Measurements from ENCODE around the gene FOXP1. TPM values are rescaled to one million over a fixed set of nuclear protein-coding genes. Genes with fewer than 3 reads are reported as not detected.

FOXP1 gene
- polyA plus RNA-seq, 1 donor from 2014 or later = 5.6 TPM

DNA sequence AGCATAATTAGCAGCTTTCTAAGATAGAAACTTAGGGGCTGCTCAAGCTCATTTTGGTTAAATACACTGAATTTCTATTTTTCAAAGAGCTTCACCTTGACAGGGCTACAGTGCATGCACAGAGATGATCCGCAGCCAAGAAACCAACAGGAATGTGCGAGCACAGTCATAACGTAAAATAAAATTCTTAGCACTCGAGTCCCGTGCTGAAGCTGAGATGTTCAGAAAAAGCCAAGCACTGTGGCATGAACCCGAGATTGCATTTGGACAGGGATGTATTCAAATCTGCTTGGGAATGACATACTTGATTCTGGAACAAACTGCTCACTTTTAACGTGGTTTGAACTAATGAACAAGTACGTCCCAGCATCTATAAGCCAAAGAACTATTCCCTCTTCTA, 340.3 kb downstream of the FOXP1 start:
- TF ChIP-seq SMC3 (conservative IDR thresholded peaks at IDR 0.05; ENCODE audit: poor library complexity) (no peak), EZH2 (IDR thresholded peaks at IDR 0.05; ENCODE audit: borderline replicate concordance, insufficient read depth, low read length, poor library complexity, severe bottlenecking) (no peak)
- TF ChIP-seq, protein P1, sequence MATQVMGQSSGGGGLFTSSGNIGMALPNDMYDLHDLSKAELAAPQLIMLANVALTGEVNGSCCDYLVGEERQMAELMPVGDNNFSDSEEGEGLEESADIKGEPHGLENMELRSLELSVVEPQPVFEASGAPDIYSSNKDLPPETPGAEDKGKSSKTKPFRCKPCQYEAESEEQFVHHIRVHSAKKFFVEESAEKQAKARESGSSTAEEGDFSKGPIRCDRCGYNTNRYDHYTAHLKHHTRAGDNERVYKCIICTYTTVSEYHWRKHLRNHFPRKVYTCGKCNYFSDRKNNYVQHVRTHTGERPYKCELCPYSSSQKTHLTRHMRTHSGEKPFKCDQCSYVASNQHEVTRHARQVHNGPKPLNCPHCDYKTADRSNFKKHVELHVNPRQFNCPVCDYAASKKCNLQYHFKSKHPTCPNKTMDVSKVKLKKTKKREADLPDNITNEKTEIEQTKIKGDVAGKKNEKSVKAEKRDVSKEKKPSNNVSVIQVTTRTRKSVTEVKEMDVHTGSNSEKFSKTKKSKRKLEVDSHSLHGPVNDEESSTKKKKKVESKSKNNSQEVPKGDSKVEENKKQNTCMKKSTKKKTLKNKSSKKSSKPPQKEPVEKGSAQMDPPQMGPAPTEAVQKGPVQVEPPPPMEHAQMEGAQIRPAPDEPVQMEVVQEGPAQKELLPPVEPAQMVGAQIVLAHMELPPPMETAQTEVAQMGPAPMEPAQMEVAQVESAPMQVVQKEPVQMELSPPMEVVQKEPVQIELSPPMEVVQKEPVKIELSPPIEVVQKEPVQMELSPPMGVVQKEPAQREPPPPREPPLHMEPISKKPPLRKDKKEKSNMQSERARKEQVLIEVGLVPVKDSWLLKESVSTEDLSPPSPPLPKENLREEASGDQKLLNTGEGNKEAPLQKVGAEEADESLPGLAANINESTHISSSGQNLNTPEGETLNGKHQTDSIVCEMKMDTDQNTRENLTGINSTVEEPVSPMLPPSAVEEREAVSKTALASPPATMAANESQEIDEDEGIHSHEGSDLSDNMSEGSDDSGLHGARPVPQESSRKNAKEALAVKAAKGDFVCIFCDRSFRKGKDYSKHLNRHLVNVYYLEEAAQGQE (IDR thresholded peaks at IDR 0.05; ENCODE audit: borderline replicate concordance) = no peak
- Histone ChIP-seq H4K20me1 (ENCODE audit: insufficient read depth) (no peaks in the 10 kb centered on the region), H3K79me2 (replicated peaks; ENCODE audit: insufficient read depth, low read length) (no peaks in the 10 kb centered on the region), H3K4me3 (ENCODE audit: low read length) (peak overlapping the region; percentile 54), H3K27me3 (ENCODE audit: insufficient read depth, low read depth, low read length) (no peaks in the 10 kb centered on the region), H3K4me2 (ENCODE audit: low read length) (no peak overlapping the region), H2AFZ (ENCODE audit: low read depth, low read length) (no peak overlapping the region), H3K36me3 (ENCODE audit: insufficient read depth, low read length) (no peaks in the 10 kb centered on the region), H3K9me3 (ENCODE audit: low read length) (no peaks in the 10 kb centered on the region), H3F3A (ENCODE audit: insufficient read depth, low read length, poor library complexity, severe bottlenecking) (peaks cover 3% of the 10 kb centered on the region), H3K27ac (ENCODE audit: low read length) (no peak overlapping the region), H3K9me2 (ENCODE audit: insufficient read depth, low read length) (no peaks in the 10 kb centered on the region), H3K9ac (ENCODE audit: low read length) (no peak overlapping the region)

DNA sequence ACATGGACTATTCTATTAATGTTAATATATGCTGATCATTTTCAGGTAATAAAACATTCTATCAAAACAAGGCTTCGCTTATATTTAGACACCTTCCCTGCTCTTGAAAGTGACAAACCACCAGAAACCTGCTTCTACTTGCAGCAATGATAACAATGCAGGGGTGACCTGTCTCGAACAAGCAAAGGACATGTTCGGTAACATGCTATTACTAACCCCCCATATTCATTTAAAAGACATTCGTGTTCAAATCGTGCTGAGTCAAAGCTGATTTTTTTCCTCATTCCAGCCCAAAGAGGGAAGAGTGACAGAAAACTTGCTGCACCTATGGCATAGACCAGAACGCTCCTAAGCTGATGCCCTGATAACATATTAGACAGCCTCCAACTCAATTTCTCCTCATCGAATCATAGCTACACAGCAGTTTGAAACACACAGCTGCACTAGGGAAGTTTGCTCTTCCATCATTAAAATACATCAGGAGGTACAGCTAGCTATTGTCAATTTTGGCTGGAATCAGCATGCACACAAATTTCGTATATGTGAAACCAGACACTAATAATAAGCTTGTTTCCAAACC, 341.5 kb downstream of the FOXP1 start:
- Histone ChIP-seq H3K79me2 (replicated peaks; ENCODE audit: insufficient read depth, low read length) (no peaks in the 10 kb centered on the region), H3K9me2 (ENCODE audit: insufficient read depth, low read length) (no peaks in the 10 kb centered on the region), H3K9me3 (ENCODE audit: low read length) (no peaks in the 10 kb centered on the region), H3K4me3 (ENCODE audit: low read length) (peak overlapping the region; percentile 54), H3K27ac (ENCODE audit: low read length) (peak overlapping the region; percentile 2), H3K4me2 (ENCODE audit: low read length) (peak overlapping the region; percentile 5), H3K9ac (ENCODE audit: low read length) (no peak overlapping the region), H2AFZ (ENCODE audit: low read depth, low read length) (no peak overlapping the region), H3F3A (ENCODE audit: insufficient read depth, low read length, poor library complexity, severe bottlenecking) (peaks cover 3% of the 10 kb centered on the region), H3K27me3 (ENCODE audit: insufficient read depth, low read depth, low read length) (no peaks in the 10 kb centered on the region), H3K36me3 (ENCODE audit: insufficient read depth, low read length) (no peaks in the 10 kb centered on the region), H4K20me1 (ENCODE audit: insufficient read depth) (no peaks in the 10 kb centered on the region)
- no peak for TF ChIP-seq EP300 (conservative IDR thresholded peaks at IDR 0.05; ENCODE audit: poor library complexity, severe bottlenecking)
- TF ChIP-seq TAF1 (IDR thresholded peaks at IDR 0.05; ENCODE audit: low read depth) = no peak
- no peak for TF ChIP-seq RAD21 (conservative IDR thresholded peaks at IDR 0.05)
- no peak for TF ChIP-seq POLR2AphosphoS5 (IDR thresholded peaks at IDR 0.05)
- TF ChIP-seq, protein P1 (IDR thresholded peaks at IDR 0.05; ENCODE audit: borderline replicate concordance) = no peak
- no peak for TF ChIP-seq SMC3 (conservative IDR thresholded peaks at IDR 0.05; ENCODE audit: poor library complexity)
- TF ChIP-seq, protein P2, sequence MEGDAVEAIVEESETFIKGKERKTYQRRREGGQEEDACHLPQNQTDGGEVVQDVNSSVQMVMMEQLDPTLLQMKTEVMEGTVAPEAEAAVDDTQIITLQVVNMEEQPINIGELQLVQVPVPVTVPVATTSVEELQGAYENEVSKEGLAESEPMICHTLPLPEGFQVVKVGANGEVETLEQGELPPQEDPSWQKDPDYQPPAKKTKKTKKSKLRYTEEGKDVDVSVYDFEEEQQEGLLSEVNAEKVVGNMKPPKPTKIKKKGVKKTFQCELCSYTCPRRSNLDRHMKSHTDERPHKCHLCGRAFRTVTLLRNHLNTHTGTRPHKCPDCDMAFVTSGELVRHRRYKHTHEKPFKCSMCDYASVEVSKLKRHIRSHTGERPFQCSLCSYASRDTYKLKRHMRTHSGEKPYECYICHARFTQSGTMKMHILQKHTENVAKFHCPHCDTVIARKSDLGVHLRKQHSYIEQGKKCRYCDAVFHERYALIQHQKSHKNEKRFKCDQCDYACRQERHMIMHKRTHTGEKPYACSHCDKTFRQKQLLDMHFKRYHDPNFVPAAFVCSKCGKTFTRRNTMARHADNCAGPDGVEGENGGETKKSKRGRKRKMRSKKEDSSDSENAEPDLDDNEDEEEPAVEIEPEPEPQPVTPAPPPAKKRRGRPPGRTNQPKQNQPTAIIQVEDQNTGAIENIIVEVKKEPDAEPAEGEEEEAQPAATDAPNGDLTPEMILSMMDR (IDR thresholded peaks at IDR 0.05; ENCODE audit: poor library complexity, severe bottlenecking) = no peak
- TF ChIP-seq MXI1 (conservative IDR thresholded peaks at IDR 0.05; ENCODE audit: poor library complexity, severe bottlenecking) = no peak
- TF ChIP-seq EZH2 (IDR thresholded peaks at IDR 0.05; ENCODE audit: borderline replicate concordance, insufficient read depth, low read length, poor library complexity, severe bottlenecking) = no peak
